Activated CD4-positive, alpha-beta T cell treated with anti-CD3 and anti-CD28 coated beads, Interleukin-2, amount 50 U/mL, for 4 hours (primary cell): ENCODE results near the gene GNAQ.
"Not testable (repeated sequence)": the region's sequence is repeated elsewhere in the genome, so short reads cannot be mapped to it uniquely, and the experiment has no call there.

Experiments
- DNase-seq, 2 experiments: peaks; one replicate each; pipeline ENCODE4 v3.0.0-alpha.2; 2020

Gene GNAQ

GRCh38 chr9:77717608-77718297, 313.9 kb downstream of the GNAQ start:
- not testable (repeated sequence) for DNase-seq

- no peak for DNase-seq
Measured at GRCh38 chr9:77714077-77714549, 317.5 kb downstream of the GNAQ start.

GRCh38 chr9:77712533-77713130, 319.0 kb downstream of the GNAQ start:
- DNase-seq = no peak

GRCh38 chr9:77710965-77711648, 320.5 kb downstream of the GNAQ start:
- no peak for DNase-seq

GRCh38 chr9:77710316-77710715, 321.3 kb downstream of the GNAQ start:
- DNase-seq = no peak

- no peak for DNase-seq
Measured at GRCh38 chr9:77708064-77708815, 323.4 kb downstream of the GNAQ start.

GRCh38 chr9:77707383-77708063, 324.1 kb downstream of the GNAQ start:
- no peak for DNase-seq

- no peak for DNase-seq
Measured at GRCh38 chr9:77705636-77706035, 326.0 kb downstream of the GNAQ start.

- DNase-seq = not testable (repeated sequence)
Measured at GRCh38 chr9:77702521-77703390, 328.9 kb downstream of the GNAQ start.

- DNase-seq = no peak
Measured at GRCh38 chr9:77697238-77697984, 334.2 kb downstream of the GNAQ start.

GRCh38 chr9:77690723-77691122, 340.9 kb downstream of the GNAQ start:
- DNase-seq = not testable (repeated sequence)

- not testable (repeated sequence) for DNase-seq
Measured at GRCh38 chr9:77690119-77690518, 341.5 kb downstream of the GNAQ start.

GRCh38 chr9:77687737-77688136, 343.9 kb downstream of the GNAQ start:
- DNase-seq = not testable (repeated sequence)

GRCh38 chr9:77680581-77680980, 351.0 kb downstream of the GNAQ start:
- DNase-seq = no peak

- DNase-seq = no peak
Measured at GRCh38 chr9:77679661-77680368, 351.8 kb downstream of the GNAQ start.

GRCh38 chr9:77679088-77679487, 352.5 kb downstream of the GNAQ start:
- DNase-seq = no peak

GRCh38 chr9:77677957-77678535, 353.6 kb downstream of the GNAQ start:
- no peak for DNase-seq

GRCh38 chr9:77677397-77677796, 354.2 kb downstream of the GNAQ start:
- no peak for DNase-seq

GRCh38 chr9:77673941-77674791, 357.4 kb downstream of the GNAQ start:
- DNase-seq = no peak
